T-helper 22 cell (primary cell): ENCODE measurements around the gene DNAJB12.
A peak's percentile ranks its signal among the peaks of the same experiment; 100 is the strongest.

Experiments used
- DNase-seq: peaks from one replicate; pipeline ENCODE4 v3.0.0-alpha.2; 2020; ENCODE audit warnings: low read depth

The DNAJB12 gene

DNA sequence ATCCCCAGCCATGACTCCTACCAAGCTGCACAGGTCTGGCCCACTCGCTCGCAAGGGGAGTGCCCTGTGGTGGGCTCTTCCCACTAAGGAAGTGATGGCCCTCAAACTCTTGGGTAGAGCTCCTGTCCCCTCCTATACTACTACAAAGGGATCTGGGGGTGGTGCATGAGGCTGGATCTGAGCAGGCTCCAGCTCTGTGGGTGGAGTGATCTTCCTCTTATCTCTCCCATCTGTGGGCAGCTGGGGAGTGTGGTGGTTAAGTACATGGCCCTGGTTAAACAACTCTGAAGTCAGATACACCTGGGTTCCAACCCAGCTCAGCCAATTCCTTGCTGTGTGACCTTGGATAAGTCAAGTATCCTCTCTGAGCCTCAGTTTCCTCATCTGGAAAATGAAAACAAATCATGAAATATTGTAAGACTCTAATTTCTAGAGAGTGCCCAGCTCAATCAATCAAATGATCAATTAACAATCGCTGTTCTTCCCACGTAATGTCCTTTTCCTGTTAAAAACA is 63.6 kb downstream of the DNAJB12 start:
- DNase-seq: peak; percentile 51

DNA sequence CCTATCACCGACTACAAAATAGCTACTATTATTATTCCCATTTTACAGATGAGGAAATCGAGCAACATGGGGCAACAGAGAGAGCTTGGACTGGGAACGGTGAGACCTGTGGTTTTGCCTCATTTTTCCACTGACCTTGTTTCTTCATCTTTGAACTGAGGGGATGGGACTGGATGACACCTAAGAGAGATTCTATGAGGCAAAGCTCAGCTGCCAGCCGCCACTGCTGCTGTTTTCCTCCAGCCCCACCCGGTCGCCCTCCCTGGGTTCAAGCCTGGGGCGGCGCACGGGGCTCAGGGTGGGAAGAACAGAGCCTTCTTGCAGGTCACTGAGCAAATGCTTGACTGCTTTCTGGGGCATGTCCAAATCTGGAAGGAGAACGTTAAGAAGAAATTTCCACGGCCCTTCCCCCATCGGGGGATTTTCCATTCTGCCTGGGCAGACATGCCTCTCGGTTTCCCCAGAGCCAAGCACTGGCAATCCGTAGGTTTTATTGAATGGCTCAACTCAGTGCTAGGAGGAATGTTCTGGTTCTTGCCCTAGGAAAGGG is 68.7 kb downstream of the DNAJB12 start:
- DNase-seq: no peak

DNA sequence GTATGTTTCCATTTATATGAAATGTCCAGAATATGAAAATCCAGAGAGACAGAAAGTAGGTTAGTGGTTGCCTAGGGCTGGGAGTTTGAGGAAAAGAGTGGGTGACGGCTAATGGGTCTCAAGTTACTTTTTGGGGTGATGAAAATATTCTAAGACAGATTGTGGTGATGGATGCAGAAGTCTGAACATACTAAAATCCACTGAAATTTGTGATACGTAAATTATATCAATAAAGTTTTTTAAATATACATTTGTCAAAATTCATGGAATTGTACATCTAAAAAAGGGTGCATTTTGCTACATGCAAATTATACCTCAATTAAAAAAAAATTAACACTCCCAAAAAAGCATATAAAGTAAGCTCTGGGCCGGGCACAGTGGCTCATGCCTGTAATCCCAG is 71.6 kb downstream of the DNAJB12 start:
- no peak for DNase-seq
